HFF-Myc (cell line): ENCODE measurements around the gene FAM131C.

ENCODE experiments used
- DNase-seq: peaks from one replicate; pipeline ENCODE4 v3.0.0-alpha.2; 2011; ENCODE audit warnings: low read depth; ENCODE audit errors: extremely low read depth
- H3K4me3 ChIP-seq: replicated peaks from 2 replicates; pipeline ENCODE4 v1.5.1; 2011; ENCODE audit warnings: low read depth, mild to moderate bottlenecking, control low read depth, low read length
- CTCF ChIP-seq: IDR thresholded peaks from 2 replicates; pipeline ENCODE4 v1.5.1; 2012; ENCODE audit warnings: mild to moderate bottlenecking, low read depth, low read length, control low read depth; ENCODE audit errors: missing control alignments

Gene FAM131C

GRCh38 chr1:16051039-16051438 lies 22.4 kb downstream of the FAM131C start:
- TF ChIP-seq CTCF = no peak
- no peak overlapping the region for H3K4me3 ChIP-seq
- DNase-seq = no peak

- TF ChIP-seq CTCF = no peak
- no peak for DNase-seq
- H3K4me3 ChIP-seq = no peak overlapping the region
Observed at GRCh38 chr1:16050328-16050727, 23.1 kb downstream of the FAM131C start.

- peak overlapping the region; percentile 20 for H3K4me3 ChIP-seq
- DNase-seq = no peak
- TF ChIP-seq CTCF = no peak
Observed at GRCh38 chr1:16048573-16049189, 24.8 kb downstream of the FAM131C start.

- no peak for DNase-seq
- no peak for TF ChIP-seq CTCF
- no peak overlapping the region for H3K4me3 ChIP-seq
Observed at GRCh38 chr1:16047791-16048475, 25.5 kb downstream of the FAM131C start.

GRCh38 chr1:16046842-16047241 lies 26.6 kb downstream of the FAM131C start:
- TF ChIP-seq CTCF = no peak
- DNase-seq = no peak
- H3K4me3 ChIP-seq = no peak overlapping the region

GRCh38 chr1:16043950-16044349 lies 29.5 kb downstream of the FAM131C start:
- no peak for TF ChIP-seq CTCF
- H3K4me3 ChIP-seq = no peak overlapping the region
- DNase-seq = no peak
